Upper lobe of left lung (tissue), 6 donors: Measurements from ENCODE around the gene EEF2K. TPM values are rescaled to one million over a fixed set of nuclear protein-coding genes. Genes with fewer than 3 reads are reported as not detected.

Source experiments
- ATAC-seq, 2 donors: fragments of 200-7000 bp; cut with Tn5 transposase; one replicate each; pipeline ENCODE4 v1.9.1; 2022; ENCODE audit warnings: mild to moderate bottlenecking in 2 of 2, moderate library complexity in 2 of 2; ENCODE audit not compliant: low FRiP score in 2 of 2
- DNase-seq, 2 donors: peaks; one replicate each; pipeline ENCODE4 v3.0.0-alpha.2; 2019 to 2020
- H3K27ac ChIP-seq, 4 donors: fragments of 200-600 bp; sonication (generic); one replicate each; pipeline ENCODE4 v1.5.1; 2016 to 2019
- H3K27me3 ChIP-seq, 4 donors: fragments of 200-600 bp; sonication (generic); one replicate each; pipeline ENCODE4 v1.5.1; 2017 to 2019
- H3K36me3 ChIP-seq, 4 donors: fragments of 200-600 bp; sonication (generic); one replicate each; pipeline ENCODE4 v1.5.1; 2016 to 2019
- H3K4me1 ChIP-seq, 4 donors: fragments of 200-600 bp; sonication (generic); one replicate each; pipeline ENCODE4 v1.5.1; 2018 to 2019
- H3K4me3 ChIP-seq, 4 donors: fragments of 200-600 bp; sonication (generic); one replicate each; pipeline ENCODE4 v1.5.1; 2017 to 2019; ENCODE audit warnings: mild to moderate bottlenecking in 2 of 4, moderate library complexity in 1 of 4
- H3K9me3 ChIP-seq, 4 donors: fragments of 200-600 bp; sonication (generic); one replicate each; pipeline ENCODE4 v1.5.1; 2018 to 2019
- EP300 ChIP-seq, 4 donors: sonication (generic); formaldehyde crosslinking; IDR thresholded peaks; one replicate each; pipeline ENCODE4 v1.5.1; 2017; ENCODE audit warnings: antibody characterized with exemption in 4 of 4, control low read depth in 2 of 4
- POLR2A ChIP-seq, 4 donors: fragments of 450-650 bp; IDR thresholded peaks; one replicate each; pipeline ENCODE4 v1.5.1; 2016 to 2017; ENCODE audit warnings: antibody characterized with exemption in 4 of 4, mild to moderate bottlenecking in 2 of 4
- POLR2AphosphoS5 ChIP-seq, 2 donors: sonication (generic); formaldehyde crosslinking; IDR thresholded peaks; one replicate each; pipeline ENCODE4 v1.5.1; 2017; ENCODE audit warnings: antibody characterized with exemption in 2 of 2
- WGBS, 2 donors: methylation state at CpG; one replicate each; pipeline ENCODE4 v1.1.5; 2017 to 2018; 5-methylcytosine and 5-hydroxymethylcytosine counted together
- total RNA-seq, 6 donors: library from RNA; depleted of rRNA in 4 of 6; stranded (reverse); fragments of >200 nt in 4 of 6; gene quantifications; one replicate each; pipeline versions ENCODE4 v1.1.0 to v1.2.1, GENCODE V29; 2016 to 2021
- TF ChIP-seq, protein P1 (sequence below), 6 experiments: fragments of 450-650 bp in 4 of 6; fragments of 200-600 bp in 2 of 6; sonication (generic) in 2 of 6; IDR thresholded peaks; one replicate each; pipeline ENCODE4 v1.5.1; 2016 to 2019; ENCODE audit warnings: antibody characterized with exemption in 6 of 6
- donor health status: DM: no; HTN: no; CAD: no; lungs with moderate emphysema.
- donor health status: DM: no; HTN: yes; CAD: no; lungs with severe emphysema.

The EEF2K gene
- total RNA-seq, 6 donors from 2014 or later: 16.9 to 48.2 (median 29.2) TPM

DNA sequence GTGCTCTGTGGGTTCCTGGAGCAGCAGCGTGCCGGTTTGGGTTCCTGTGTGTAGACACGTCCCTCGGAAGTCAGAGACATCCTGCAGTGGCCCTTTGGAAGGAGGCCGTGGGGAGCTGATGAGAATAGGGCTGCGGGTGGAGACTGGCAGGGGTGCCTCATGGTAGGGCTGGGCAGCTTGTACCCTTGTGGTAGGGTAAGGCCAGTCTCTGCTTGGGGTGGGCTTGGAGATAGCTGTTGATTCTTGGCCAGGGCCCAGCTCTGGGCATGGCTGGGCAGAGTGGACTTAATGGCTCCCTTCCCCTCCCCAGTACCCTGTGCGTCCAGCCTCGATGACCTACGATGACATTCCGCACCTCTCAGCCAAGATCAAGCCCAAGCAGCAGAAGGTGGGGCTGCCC, 101.8 kb downstream of the EEF2K start:
- TF ChIP-seq, protein P1, sequence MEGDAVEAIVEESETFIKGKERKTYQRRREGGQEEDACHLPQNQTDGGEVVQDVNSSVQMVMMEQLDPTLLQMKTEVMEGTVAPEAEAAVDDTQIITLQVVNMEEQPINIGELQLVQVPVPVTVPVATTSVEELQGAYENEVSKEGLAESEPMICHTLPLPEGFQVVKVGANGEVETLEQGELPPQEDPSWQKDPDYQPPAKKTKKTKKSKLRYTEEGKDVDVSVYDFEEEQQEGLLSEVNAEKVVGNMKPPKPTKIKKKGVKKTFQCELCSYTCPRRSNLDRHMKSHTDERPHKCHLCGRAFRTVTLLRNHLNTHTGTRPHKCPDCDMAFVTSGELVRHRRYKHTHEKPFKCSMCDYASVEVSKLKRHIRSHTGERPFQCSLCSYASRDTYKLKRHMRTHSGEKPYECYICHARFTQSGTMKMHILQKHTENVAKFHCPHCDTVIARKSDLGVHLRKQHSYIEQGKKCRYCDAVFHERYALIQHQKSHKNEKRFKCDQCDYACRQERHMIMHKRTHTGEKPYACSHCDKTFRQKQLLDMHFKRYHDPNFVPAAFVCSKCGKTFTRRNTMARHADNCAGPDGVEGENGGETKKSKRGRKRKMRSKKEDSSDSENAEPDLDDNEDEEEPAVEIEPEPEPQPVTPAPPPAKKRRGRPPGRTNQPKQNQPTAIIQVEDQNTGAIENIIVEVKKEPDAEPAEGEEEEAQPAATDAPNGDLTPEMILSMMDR (IDR thresholded peaks at IDR 0.05): no peak
- TF ChIP-seq POLR2A (IDR thresholded peaks at IDR 0.05) (no peak), EP300 (IDR thresholded peaks at IDR 0.05) (no peak), POLR2AphosphoS5 (IDR thresholded peaks at IDR 0.05) (no peak)
- no peak for ATAC-seq
- Histone ChIP-seq H3K36me3 (peaks cover 12 to 97% (median 67%) of the 10 kb centered on the region in 4 donors), H3K9me3 (no peaks in the 10 kb centered on the region), H3K27me3 (no peaks in the 10 kb centered on the region), H3K4me3 (no peak overlapping the region), H3K4me1 (no peaks in the 10 kb centered on the region), H3K27ac (no peak overlapping the region)
- DNase-seq: no peak
- WGBS, 2 donors: 90 to 93% methylated on average over 7 to 10 of the region's 10 CpGs

DNA sequence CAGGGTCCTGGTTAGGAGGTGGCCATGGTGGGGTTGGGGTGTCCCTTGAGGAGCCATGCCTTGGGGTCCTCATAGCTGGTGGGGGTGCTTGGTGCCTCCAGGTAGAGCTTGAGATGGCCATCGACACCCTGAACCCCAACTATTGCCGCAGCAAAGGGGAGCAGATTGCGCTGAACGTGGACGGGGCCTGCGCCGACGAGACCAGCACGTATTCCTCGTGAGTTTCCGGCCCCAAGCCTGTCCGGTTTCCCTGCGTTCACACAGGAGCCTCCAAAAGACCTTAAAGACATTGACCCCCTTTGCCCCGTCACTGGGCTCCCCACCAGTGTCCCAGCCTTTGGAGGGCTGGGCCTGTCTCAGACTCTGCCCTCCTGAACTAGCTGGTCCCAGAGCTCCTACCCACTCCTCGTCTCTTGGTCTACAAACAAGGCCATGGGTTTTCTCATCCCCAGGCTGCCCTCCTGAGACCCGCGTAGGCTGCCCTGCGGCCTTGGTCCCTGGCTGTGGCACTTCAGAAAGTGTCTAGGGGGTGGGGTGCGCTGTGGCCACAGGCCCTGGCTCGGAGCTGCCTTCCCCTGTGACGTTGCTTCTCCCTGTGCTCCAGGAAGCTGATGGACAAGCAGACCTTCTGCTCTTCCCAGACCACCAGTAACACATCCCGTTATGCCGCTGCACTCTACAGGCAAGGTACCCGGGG, 102.9 kb downstream of the EEF2K start:
- Histone ChIP-seq H3K9me3 (no peaks in the 10 kb centered on the region), H3K36me3 (peaks cover 16 to 100% (median 72%) of the 10 kb centered on the region in 4 donors), H3K4me3 (no peak overlapping the region), H3K27ac (no peak overlapping the region), H3K4me1 (no peaks in the 10 kb centered on the region), H3K27me3 (no peaks in the 10 kb centered on the region)
- DNase-seq (no peak), ATAC-seq (no peak)
- 95 to 97% methylated on average over 19 to 24 of the region's 24 CpGs for WGBS, 2 donors
- TF ChIP-seq POLR2A (IDR thresholded peaks at IDR 0.05): no peak
- no peak for TF ChIP-seq EP300 (IDR thresholded peaks at IDR 0.05)
- no peak for TF ChIP-seq POLR2AphosphoS5 (IDR thresholded peaks at IDR 0.05)
- TF ChIP-seq, protein P1 (IDR thresholded peaks at IDR 0.05): no peak

DNA sequence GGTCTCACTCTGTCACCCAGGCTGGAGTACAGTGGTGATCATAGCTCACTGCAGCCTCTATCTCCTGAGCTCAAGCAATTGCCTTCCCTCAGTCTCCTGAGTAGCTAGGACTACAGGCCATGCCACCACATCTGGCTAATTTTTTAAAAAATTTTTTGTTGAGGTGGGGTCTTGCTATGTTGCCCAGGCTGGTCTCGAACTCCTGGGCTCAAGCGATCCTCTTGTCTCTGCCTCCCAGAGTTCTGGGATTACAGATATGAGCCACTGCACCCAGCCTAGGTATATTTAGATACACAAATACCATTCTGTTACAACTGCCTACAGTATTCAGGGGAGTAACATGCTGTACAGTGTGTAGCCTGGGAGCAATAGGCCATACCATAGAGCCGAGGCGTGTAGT, 105.4 kb downstream of the EEF2K start:
- H3K27ac ChIP-seq: no peak overlapping the region
- H3K4me3 ChIP-seq: no peak overlapping the region
- WGBS, 2 donors: 88 to 90% methylated on average over 4 of the region's 4 CpGs
- ATAC-seq (no peak), DNase-seq (no peak)
- H3K27me3 ChIP-seq: no peaks in the 10 kb centered on the region
- TF ChIP-seq, protein P1 (IDR thresholded peaks at IDR 0.05): no peak
- TF ChIP-seq POLR2A (IDR thresholded peaks at IDR 0.05) (no peak), POLR2AphosphoS5 (IDR thresholded peaks at IDR 0.05) (no peak)
- H3K36me3 ChIP-seq: peaks cover 19 to 100% (median 79%) of the 10 kb centered on the region in 4 donors
- no peaks in the 10 kb centered on the region for H3K4me1 ChIP-seq
- no peaks in the 10 kb centered on the region for H3K9me3 ChIP-seq

DNA sequence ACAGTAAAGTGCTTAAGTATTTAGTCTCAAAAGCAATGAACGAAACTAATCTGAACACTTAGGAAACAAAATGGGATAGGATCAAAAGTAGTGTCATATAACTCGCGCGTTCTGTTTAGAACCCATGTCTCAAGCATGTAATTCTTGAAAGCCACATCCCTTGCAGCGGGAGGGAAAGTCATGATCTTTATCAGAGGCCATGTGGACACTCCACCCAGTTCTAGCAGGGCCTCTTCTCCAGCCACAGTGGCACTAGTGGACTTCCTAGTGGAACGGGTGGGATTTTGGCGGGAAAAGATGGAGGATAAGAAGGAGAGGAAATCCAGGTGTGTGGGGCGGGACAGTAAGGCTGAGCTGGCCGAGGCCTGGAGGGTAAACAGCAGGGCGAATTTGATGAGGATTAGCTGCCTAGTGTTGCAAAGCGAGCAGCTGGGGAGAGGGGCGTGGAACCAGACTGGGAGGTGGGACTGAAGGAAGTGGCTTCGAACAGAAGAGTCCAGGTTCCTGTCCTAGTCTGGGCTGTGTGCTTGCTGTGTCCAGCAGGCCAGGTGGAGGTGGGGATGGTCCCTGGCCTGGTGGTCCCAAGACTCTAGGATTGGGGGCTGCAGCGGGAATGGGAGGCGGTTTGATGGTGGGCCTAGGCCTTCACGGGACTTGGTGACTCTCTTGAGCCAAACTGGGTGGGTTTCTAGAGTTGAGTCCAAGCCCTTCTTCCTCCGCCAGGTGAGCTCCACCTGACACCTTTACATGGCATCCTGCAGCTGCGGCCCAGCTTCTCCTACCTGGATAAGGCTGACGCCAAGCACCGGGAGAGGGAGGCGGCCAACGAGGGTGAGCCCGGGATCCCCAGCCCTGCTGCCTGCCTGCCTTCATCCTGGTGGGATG, 107.1 kb downstream of the EEF2K start:
- WGBS, 2 donors: 90 to 92% methylated on average over 13 to 22 of the region's 23 CpGs
- Histone ChIP-seq H3K36me3 (peaks cover 24 to 100% (median 81%) of the 10 kb centered on the region in 4 donors), H3K4me1 (no peaks in the 10 kb centered on the region), H3K9me3 (no peaks in the 10 kb centered on the region), H3K27ac (no peak overlapping the region), H3K27me3 (no peaks in the 10 kb centered on the region), H3K4me3 (no peak overlapping the region)
- no peak for ATAC-seq
- DNase-seq: no peak
- TF ChIP-seq POLR2AphosphoS5 (IDR thresholded peaks at IDR 0.05): no peak
- TF ChIP-seq POLR2A (IDR thresholded peaks at IDR 0.05): no peak
- TF ChIP-seq, protein P1 (IDR thresholded peaks at IDR 0.05): no peak
